Ramos (cell line): ENCODE data around the gene ATP11C.
"Not testable (repeated sequence)": the region's sequence is repeated elsewhere in the genome, so short reads cannot be mapped to it uniquely, and the experiment has no call there.

ENCODE experiments used
- in situ Hi-C: fragments of 300-500 bp; cut with MboI; formaldehyde crosslinking; loops from one replicate; pipeline ENCODE4 v1.14.3; 2022; ENCODE audit warnings: low sequenced_read_pairs; ENCODE audit not compliant: unreplicated experiment

The ATP11C gene

GRCh38 chrX:139875841-139876240, 57.0 kb downstream of the ATP11C start:
- in situ Hi-C loops: no loop called here

- in situ Hi-C loops: no loop called here
These were observed 63.1 kb downstream of the ATP11C start for GRCh38 chrX:139869796-139870195.

DNA sequence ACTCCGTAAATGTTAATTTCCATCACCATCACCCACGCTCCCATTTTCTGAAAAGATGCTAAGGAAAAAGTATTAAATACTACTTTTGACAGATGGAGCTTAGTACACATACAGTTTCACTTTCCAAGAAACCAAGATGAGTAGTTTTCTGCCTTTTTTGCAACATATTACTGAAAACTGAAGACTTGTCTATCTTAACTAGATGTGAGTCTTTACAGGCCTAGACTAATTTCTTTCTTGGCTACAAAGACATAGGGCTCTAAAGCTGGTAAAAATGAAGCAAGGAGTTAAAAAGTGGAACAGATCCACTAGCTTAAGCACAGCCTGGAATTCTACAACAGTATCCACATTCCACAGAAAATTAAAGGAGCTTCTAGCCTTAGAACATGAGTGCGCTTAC, 68.2 kb downstream of the ATP11C start:
- in situ Hi-C loops: no loop called here

DNA sequence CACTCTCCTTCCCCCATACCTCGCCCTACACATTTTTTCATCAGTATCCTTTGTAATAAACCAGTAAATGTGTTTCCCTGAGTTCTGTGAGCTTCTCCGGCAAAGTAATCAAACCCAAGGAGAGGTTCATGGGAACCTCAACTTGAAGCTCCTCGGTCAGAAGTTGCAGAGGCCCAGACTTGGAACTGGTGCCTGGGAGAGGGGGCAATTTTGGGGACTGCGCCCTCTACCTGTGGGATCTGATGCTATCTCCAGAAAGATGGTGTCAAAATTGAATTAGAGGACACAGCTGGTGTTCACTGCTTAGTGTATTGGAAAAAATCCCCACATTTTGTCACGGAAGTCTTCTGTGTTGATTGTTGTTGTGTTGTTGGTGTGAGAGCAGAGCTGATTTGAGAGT, 70.6 kb downstream of the ATP11C start:
- in situ Hi-C loops: no loop called here

DNA sequence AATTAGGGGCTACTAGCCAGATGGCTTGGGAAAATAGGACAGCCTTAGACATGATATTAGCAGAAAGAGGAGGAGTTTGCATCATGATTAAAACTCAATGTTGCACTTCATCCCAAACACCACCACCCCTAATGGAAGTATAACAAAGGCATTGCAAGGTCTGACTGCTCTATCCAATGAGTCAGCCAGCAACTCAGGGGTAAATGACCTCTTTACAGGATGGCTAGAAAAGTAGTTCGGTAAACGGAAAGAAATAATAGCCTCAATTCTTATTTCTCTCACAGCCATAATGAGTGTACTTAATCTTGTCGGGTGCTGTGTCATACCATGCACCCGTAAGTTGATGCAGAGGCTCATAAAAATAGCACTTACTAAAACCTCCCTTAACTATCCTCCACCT, 76.0 kb downstream of the ATP11C start:
- in situ Hi-C loops: not testable (repeated sequence)

DNA sequence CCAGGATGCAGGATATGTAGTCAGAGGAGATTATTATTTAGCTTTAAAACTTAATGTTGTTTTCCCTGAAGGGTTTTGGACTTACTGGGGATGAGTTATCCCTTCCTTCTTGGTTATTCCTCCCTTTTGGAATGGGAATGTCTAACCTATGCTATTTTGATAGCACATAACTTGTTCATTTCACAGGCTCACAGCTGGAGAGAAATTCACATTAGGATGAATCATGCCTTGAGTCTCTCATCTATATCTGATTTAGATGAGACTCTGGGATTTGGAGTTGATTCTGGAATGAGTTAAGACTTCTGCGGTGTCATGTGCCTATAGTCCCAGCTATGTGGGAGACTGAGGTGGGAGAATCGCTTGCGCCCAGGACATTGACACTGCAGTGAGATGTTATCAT, 81.1 kb downstream of the ATP11C start:
- in situ Hi-C loops: no loop called here

DNA sequence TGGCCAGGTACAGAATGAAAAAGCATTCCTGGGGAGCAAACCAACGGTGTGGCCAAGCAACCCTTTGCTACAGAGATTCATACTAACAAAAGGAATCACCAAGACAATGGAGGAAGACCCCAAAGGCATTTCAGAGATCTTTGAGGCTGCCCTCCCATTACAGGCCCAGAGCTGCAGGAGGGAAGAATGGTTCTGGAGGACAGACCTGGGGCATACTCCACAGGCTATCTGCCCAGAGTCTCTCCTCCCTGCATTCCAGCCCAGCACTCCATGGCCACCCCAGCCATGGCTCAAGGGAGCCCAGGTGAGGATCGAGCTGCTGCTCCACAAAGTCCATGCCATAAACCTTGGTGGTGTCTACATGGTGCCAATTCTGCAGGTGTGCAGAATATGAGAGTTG, 81.9 kb downstream of the ATP11C start:
- in situ Hi-C loops: no loop called here

DNA sequence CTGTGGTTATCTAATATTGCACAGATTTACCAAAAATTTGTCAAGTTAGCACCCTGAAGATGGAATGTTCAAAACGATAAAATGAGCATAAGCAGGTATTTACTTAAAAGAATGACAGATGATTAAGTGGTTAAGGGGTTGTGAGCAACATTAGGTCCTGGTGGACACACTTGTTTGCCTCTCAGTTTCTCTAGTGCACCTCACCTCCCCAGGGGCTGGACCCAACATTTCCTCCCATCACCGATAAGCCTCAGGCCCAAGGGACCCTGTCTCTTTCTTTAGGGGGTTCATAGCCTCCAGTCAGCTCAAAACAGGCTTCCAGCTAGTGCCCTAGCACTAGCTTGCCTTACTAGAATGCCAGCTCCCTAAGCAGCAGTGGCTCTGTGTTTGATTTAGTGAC, 88.0 kb downstream of the ATP11C start:
- in situ Hi-C loops: no loop called here

DNA sequence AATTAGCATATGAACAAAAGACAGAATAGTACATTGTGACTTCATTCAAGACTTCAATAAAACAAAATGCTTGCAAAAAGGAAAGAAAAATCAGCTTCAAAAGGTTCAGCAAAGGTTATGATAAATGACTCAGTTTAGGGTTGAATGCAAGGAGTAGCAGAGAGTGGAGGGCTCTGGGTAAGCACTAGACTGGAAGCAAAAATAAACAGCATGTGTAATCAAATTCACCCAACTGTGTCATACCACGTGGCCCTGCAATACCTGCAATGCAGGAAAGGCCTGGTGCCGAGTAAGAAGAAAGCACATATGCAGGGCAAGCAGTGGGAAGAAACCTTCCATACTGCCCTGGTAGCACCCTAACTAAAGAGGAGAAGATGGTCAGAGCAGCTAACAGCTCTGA, 88.7 kb downstream of the ATP11C start:
- in situ Hi-C loops: no loop called here

DNA sequence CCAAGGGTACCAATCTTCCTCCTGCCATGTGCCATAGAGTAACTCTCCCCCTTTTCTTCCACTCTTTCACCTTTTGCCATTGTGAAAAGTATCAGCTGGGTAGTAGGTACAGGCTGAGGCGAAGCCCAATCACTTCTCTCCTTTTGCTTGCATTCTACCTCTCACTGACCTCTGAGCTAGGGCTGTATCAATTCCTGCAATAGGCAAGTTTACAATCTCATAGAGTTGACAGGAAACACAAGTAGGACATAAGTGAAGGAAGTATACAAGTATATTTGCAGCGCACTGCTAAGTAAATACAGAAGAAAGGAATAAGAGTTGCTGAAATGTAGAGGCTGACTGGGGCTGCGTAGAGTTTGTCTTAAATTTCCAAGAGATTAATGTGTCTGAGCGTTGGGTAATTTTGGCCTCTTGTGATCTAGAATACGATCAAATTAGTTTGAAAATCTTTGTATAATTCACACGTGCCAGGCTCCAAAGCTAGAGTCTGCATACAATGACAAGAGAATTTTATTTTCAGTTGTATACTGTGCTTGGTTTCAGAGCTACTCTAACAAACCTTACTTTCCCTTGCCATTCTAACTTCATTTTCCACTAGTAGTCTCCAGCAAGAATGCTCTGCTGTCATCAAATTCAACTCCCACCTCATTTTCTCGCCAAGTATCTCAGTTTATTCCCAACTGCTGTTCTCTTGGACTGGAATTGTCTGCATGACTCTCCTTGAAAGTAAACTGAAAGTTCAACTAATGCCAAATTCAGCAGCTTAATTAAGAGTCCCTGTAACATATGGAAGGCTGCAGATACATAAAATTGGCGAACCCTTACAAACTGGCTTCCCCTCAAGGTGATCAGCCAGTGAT, 90.3 kb downstream of the ATP11C start:
- in situ Hi-C loops: no loop called here

- in situ Hi-C loops: not testable (repeated sequence)
These were observed 96.5 kb downstream of the ATP11C start for GRCh38 chrX:139836335-139836734.

DNA sequence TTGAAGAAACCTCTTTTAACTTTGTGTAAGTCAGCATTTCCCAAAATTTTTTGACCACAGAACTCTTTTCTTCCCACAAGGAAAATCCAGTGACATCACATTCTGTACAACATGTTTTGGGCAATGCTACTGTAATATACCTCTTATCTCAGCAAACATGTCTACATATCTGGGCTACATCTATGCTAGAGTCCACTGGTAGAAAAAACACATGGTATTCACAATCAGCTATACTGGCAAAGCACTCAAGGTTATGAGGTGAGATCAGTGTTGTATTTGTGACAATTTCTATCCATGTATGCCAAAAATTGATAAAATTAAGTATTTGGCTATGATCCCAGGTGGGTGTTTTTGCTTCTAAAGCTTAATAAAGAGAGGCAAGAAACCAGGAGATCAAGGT, 98.0 kb downstream of the ATP11C start:
- in situ Hi-C loops: no loop called here

DNA sequence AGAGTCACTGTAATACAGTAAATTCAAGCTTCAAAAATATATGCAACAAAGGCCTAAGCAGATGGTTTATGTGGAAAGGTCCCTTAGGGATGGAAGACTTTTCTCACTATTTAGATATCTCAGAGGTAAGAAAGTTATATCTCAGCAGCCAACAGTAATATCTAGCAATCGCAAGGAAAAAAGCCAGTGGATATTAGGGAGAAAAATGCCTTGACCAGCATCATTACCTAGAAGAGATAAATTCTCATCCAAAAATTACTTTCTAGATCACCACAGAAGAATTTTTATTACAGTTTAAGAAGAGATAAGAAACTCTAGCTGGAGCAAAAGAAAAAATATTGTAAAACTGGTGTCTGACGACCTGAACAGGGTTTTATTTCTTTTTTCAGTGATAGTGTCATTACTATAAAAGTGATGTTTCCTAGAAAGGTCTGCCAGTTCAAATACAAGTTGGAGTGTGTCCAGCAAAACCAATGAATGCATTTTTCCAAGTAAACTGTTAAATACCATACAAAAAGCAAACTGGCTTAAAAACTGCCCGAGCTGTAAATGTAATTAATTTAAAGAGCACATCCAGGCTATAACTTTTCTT, 100.0 kb downstream of the ATP11C start:
- in situ Hi-C loops: no loop called here

- in situ Hi-C loops: no loop called here
These were observed 101.0 kb downstream of the ATP11C start for GRCh38 chrX:139831675-139832456.

DNA sequence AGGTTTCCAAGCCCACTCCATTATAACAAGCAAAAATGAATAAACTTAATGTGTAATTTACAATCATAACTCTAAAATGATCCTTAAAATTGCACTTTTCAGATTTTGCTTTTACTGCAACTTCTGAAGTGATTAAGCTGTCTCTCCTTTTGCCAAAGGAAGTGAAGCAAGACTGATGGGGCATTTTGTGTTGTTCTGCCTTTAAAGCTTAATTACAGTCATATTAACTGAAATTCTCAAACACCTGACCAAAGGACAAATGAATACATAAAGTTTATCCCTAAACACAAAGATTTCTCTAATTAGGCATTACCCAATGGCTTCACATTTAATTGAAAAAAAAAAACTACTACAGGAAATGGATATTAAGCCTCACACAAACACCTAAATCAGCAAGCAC, 101.8 kb downstream of the ATP11C start:
- in situ Hi-C loops: no loop called here

- in situ Hi-C loops: no loop called here
These were observed 104.0 kb downstream of the ATP11C start for GRCh38 chrX:139828830-139829229.

- in situ Hi-C loops: no loop called here
These were observed 104.8 kb downstream of the ATP11C start for GRCh38 chrX:139828033-139828432.

DNA sequence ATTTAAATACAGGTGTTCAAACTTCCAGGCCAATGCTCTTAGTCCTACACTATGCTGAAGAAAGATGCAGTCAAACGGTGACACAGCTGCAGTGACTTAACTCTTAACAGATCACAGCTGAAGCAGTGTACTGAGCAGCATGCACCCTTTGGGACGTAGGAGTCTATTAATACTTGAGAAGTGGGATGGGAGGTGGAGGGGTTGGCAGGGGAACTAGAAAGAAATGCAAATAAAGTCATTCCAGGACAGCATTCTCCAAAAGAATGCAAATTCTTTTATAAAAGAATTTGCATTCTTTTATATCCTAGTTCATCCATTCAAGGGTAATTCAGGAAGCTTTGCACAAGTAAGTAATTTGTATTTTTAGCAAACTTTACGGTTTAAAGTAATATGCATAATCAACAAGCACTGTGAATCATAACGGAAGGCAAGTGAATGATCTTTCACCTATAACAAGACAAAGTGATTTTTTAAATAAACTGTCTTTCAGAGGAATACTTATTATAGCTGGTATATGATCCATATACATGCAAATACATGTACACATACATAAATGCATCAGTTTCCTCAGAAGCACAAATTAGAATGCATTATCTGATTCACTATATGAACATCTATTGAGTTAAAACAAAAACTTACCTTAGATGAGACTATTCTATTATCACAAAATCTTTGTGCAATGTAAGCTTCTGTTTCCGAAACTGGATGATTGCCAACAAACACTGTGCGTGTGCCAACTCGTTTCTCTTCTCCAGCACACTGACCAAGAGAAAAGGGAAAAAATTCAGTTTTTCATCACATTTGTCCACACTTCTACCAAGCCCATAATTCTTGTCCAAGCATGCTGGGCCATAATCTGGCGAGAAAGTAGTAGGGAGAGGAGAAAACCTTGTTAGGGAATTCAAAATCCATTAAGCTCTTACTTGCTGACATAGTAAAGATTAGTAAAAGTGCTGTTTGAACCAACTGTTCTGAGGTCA, 106.5 kb downstream of the ATP11C start:
- in situ Hi-C loops: no loop called here

DNA sequence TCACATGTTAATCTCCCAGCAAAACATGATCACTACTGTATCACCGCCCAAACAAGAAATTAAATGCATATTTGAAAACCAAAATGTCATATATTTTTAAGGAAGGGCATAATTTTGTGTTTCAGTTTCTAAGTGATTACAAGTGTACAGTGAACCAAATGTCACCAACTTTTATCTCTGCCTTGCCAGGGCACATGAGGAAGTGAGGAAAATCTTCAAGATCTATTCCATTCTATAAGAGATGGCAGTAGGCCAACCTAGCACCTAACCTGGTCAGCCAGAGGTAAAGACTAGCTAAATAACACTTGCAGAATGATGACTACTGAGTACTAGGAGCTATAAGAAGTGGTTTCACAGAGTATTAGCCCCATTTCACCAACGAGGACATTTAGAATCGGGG, 107.2 kb downstream of the ATP11C start:
- in situ Hi-C loops: no loop called here

GRCh38 chrX:139823806-139824205, 109.0 kb downstream of the ATP11C start:
- in situ Hi-C loops: no loop called here
